Measurements from ENCODE around the gene TMEM273. TPM values are rescaled to one million over a fixed set of nuclear protein-coding genes. Genes with fewer than 3 reads are reported as not detected.

The TMEM273 gene
- total RNA-seq, 1 experiment from 2014 or later = not detected

- Histone ChIP-seq H3K9me3 (no peaks in the 10 kb centered on the region), H3K36me3 (no peaks in the 10 kb centered on the region), H3K27me3 (no peaks in the 10 kb centered on the region), H3K4me3 (no peak overlapping the region)
- DNase-seq = no peak
These were observed 26.1 kb downstream of the TMEM273 start for GRCh38 chr10:49162063-49162462.

- peak; percentile 30 for DNase-seq
These were observed 26.7 kb downstream of the TMEM273 start for GRCh38 chr10:49161411-49161997.

GRCh38 chr10:49160814-49161213 is 27.4 kb downstream of the TMEM273 start:
- DNase-seq = no peak
- no peaks in the 10 kb centered on the region for H3K9me3 ChIP-seq
- H3K36me3 ChIP-seq = no peaks in the 10 kb centered on the region
- no peak overlapping the region for H3K4me3 ChIP-seq
- no peaks in the 10 kb centered on the region for H3K27me3 ChIP-seq

More at GRCh38 chr10:49161411-49161997, 26.7 kb downstream of the TMEM273 start:
- Histone ChIP-seq H3K36me3 (no peaks in the 10 kb centered on the region), H3K9me3 (no peaks in the 10 kb centered on the region), H3K27me3 (no peaks in the 10 kb centered on the region), H3K4me3 (no peak overlapping the region)

- Histone ChIP-seq H3K4me3 (no peak overlapping the region), H3K9me3 (no peaks in the 10 kb centered on the region), H3K27me3 (no peaks in the 10 kb centered on the region), H3K36me3 (no peaks in the 10 kb centered on the region)
- no peak for DNase-seq
These were observed 28.1 kb downstream of the TMEM273 start for GRCh38 chr10:49160110-49160509.

- Histone ChIP-seq H3K36me3 (no peaks in the 10 kb centered on the region), H3K9me3 (no peaks in the 10 kb centered on the region), H3K4me3 (no peak overlapping the region), H3K27me3 (no peaks in the 10 kb centered on the region)
- no peak for DNase-seq
These were observed 29.3 kb downstream of the TMEM273 start for GRCh38 chr10:49158915-49159314.

GRCh38 chr10:49158404-49158803 is 29.8 kb downstream of the TMEM273 start:
- no peak for DNase-seq
- Histone ChIP-seq H3K4me3 (no peak overlapping the region), H3K9me3 (no peaks in the 10 kb centered on the region), H3K36me3 (no peaks in the 10 kb centered on the region), H3K27me3 (no peaks in the 10 kb centered on the region)

GRCh38 chr10:49157229-49157628 is 31.0 kb downstream of the TMEM273 start:
- Histone ChIP-seq H3K36me3 (no peaks in the 10 kb centered on the region), H3K27me3 (no peaks in the 10 kb centered on the region), H3K9me3 (no peaks in the 10 kb centered on the region), H3K4me3 (no peak overlapping the region)
- no peak for DNase-seq

- DNase-seq = no peak
- Histone ChIP-seq H3K4me3 (no peak overlapping the region), H3K9me3 (no peaks in the 10 kb centered on the region), H3K36me3 (no peaks in the 10 kb centered on the region), H3K27me3 (no peaks in the 10 kb centered on the region)
These were observed 33.5 kb downstream of the TMEM273 start for GRCh38 chr10:49154641-49155040.

GRCh38 chr10:49153971-49154370 is 34.2 kb downstream of the TMEM273 start:
- Histone ChIP-seq H3K4me3 (no peak overlapping the region), H3K36me3 (no peaks in the 10 kb centered on the region), H3K27me3 (no peaks in the 10 kb centered on the region), H3K9me3 (no peaks in the 10 kb centered on the region)
- DNase-seq = no peak

- Histone ChIP-seq H3K4me3 (no peak overlapping the region), H3K9me3 (no peaks in the 10 kb centered on the region), H3K36me3 (no peaks in the 10 kb centered on the region), H3K27me3 (no peaks in the 10 kb centered on the region)
- no peak for DNase-seq
These were observed 35.1 kb downstream of the TMEM273 start for GRCh38 chr10:49153115-49153514.

GRCh38 chr10:49152663-49153062 is 35.5 kb downstream of the TMEM273 start:
- Histone ChIP-seq H3K4me3 (no peak overlapping the region), H3K9me3 (no peaks in the 10 kb centered on the region), H3K36me3 (no peaks in the 10 kb centered on the region), H3K27me3 (no peaks in the 10 kb centered on the region)
- DNase-seq = no peak

- H3K36me3 ChIP-seq = no peaks in the 10 kb centered on the region
- H3K27me3 ChIP-seq = no peaks in the 10 kb centered on the region
- no peaks in the 10 kb centered on the region for H3K9me3 ChIP-seq
- H3K4me3 ChIP-seq = no peak overlapping the region
- DNase-seq = no peak
These were observed 36.2 kb downstream of the TMEM273 start for GRCh38 chr10:49152037-49152436.

GRCh38 chr10:49151481-49151880 is 36.7 kb downstream of the TMEM273 start:
- Histone ChIP-seq H3K9me3 (no peaks in the 10 kb centered on the region), H3K36me3 (no peaks in the 10 kb centered on the region), H3K27me3 (no peaks in the 10 kb centered on the region), H3K4me3 (no peak overlapping the region)
- DNase-seq = no peak

GRCh38 chr10:49151025-49151445 is 37.2 kb downstream of the TMEM273 start:
- H3K36me3 ChIP-seq = no peaks in the 10 kb centered on the region
- no peaks in the 10 kb centered on the region for H3K27me3 ChIP-seq
- H3K4me3 ChIP-seq = no peak overlapping the region
- no peaks in the 10 kb centered on the region for H3K9me3 ChIP-seq
- DNase-seq = no peak

GRCh38 chr10:49150426-49150825 is 37.8 kb downstream of the TMEM273 start:
- no peak for DNase-seq
- no peaks in the 10 kb centered on the region for H3K36me3 ChIP-seq
- H3K9me3 ChIP-seq = no peaks in the 10 kb centered on the region
- H3K27me3 ChIP-seq = no peaks in the 10 kb centered on the region
- H3K4me3 ChIP-seq = no peak overlapping the region

- H3K9me3 ChIP-seq = no peaks in the 10 kb centered on the region
- no peaks in the 10 kb centered on the region for H3K27me3 ChIP-seq
- no peak overlapping the region for H3K4me3 ChIP-seq
- H3K36me3 ChIP-seq = no peaks in the 10 kb centered on the region
- no peak for DNase-seq
These were observed 38.3 kb downstream of the TMEM273 start for GRCh38 chr10:49149881-49150280.

- Histone ChIP-seq H3K36me3 (no peaks in the 10 kb centered on the region), H3K4me3 (no peak overlapping the region)
These were observed 44.0 kb downstream of the TMEM273 start for GRCh38 chr10:49144058-49144720.

GRCh38 chr10:49143249-49143648 is 44.9 kb downstream of the TMEM273 start:
- no peak for DNase-seq
- Histone ChIP-seq H3K36me3 (no peaks in the 10 kb centered on the region), H3K9me3 (no peaks in the 10 kb centered on the region), H3K27me3 (no peaks in the 10 kb centered on the region), H3K4me3 (no peak overlapping the region)

More at GRCh38 chr10:49144058-49144720, 44.0 kb downstream of the TMEM273 start:
- H3K27me3 ChIP-seq = no peaks in the 10 kb centered on the region
- no peak for DNase-seq
- H3K9me3 ChIP-seq = no peaks in the 10 kb centered on the region
